Limb (tissue), 2 donors: Measurements from ENCODE around the gene SGTB.
"Not testable (repeated sequence)": the region's sequence is repeated elsewhere in the genome, so short reads cannot be mapped to it uniquely, and the experiment has no call there.

Source experiments
- DNase-seq, 2 donors: peaks; one replicate each; pipeline ENCODE4 v3.0.0-alpha.2; 2016; ENCODE audit errors: extremely low spot score in 2 of 2

SGTB gene

DNA sequence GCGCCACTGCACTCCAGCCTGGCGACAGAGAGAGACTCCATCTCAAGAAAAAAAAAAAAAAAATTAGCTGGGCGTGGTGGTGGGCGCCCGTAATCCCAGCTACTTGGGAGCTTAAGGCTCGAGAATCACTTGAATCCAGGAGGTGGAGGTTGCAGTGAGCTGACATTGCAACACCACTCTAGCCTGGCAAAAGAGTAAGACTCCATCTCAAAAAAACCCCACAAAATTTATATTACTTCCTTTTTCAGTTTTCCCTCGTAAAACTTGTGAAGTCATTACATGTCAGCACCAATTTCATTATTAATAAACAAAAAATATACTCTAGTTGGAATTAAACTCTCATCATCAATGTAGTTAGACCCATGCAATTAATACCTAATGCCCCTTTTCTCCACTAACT lies 53.2 kb downstream of the SGTB start:
- DNase-seq = no peak

- peak in 1 of 2 donors; percentile 5 for DNase-seq
These were observed 57.9 kb downstream of the SGTB start for GRCh38 chr5:65663804-65664521.

DNA sequence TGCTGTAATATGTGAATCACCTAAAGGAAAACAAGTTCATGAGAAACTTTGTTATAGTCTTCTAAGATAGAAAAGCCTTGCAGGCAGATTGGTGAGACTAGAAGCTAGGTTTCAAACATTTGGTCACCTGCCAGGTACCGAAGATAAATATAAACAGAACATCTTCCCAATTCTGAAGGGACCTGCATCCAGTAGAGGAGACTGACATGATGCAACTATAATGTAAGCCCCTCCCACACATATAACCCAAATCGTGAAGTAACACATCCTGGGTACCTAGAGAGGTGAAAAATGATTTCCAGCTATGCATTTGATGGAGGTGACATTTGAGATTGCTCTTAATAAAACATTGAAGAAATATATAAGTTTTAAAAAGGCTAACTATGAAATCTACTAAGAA lies 67.2 kb downstream of the SGTB start:
- no peak for DNase-seq

DNA sequence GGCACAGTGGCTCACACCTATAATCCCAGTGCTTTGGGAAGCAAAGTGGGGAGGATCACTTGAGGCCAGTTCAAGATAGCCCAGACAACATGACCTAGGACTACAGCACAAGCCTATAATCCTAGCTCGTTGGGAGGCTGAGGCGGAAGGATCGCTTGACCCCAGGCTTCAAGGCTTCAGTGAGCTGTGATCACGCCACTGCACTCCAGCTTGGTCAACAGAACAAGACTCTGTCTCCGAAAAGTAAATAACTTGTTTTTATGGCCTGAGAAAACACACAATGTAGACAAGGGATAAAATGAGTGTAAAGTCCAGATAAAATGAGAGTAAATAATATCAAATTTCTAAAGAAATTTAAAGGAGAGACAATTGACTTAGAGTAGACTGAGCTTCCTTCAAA lies 70.8 kb downstream of the SGTB start:
- DNase-seq = no peak

DNA sequence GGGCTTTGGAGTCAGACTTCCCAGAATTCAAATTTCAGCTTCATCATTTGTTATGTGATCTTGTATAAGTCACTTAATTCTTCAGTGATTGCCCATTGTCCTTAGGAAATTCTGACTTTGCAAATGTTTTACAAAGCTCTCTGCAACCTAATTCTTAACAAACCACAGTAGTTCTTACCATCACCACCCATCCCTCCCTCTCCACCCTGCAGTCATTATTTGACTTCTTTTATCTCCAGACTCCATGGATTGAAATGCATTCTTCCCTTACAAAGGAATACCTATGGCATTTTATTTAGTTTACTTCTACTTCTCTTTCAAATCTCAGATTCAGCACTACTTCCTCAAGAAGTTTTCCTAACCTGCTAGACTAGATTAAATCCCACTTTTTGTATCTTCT lies 74.0 kb downstream of the SGTB start:
- DNase-seq = no peak

GRCh38 chr5:65646938-65647337 lies 75.0 kb downstream of the SGTB start:
- DNase-seq = no peak

GRCh38 chr5:65640240-65640639 lies 81.7 kb downstream of the SGTB start:
- no peak for DNase-seq

GRCh38 chr5:65630981-65631380 lies 90.9 kb downstream of the SGTB start:
- no peak for DNase-seq

DNA sequence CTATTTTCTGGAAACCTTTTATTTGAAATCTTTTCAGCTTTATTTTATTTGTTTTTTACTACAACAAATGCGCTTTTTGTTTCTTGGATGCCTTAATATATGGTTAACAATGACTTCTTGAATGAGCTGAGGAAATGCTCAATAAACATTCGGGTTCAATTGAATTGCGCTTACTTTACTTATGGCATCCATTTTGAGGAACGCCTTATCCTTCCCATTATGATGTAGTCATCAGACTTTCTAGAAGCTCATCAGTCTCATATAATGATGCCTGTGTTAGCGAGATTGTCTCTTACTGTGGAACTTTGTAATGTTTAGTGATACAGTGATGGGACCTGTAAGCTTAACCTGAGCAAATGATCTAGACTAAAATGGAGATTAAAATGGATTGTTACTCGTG lies 96.2 kb downstream of the SGTB start:
- no peak for DNase-seq

DNA sequence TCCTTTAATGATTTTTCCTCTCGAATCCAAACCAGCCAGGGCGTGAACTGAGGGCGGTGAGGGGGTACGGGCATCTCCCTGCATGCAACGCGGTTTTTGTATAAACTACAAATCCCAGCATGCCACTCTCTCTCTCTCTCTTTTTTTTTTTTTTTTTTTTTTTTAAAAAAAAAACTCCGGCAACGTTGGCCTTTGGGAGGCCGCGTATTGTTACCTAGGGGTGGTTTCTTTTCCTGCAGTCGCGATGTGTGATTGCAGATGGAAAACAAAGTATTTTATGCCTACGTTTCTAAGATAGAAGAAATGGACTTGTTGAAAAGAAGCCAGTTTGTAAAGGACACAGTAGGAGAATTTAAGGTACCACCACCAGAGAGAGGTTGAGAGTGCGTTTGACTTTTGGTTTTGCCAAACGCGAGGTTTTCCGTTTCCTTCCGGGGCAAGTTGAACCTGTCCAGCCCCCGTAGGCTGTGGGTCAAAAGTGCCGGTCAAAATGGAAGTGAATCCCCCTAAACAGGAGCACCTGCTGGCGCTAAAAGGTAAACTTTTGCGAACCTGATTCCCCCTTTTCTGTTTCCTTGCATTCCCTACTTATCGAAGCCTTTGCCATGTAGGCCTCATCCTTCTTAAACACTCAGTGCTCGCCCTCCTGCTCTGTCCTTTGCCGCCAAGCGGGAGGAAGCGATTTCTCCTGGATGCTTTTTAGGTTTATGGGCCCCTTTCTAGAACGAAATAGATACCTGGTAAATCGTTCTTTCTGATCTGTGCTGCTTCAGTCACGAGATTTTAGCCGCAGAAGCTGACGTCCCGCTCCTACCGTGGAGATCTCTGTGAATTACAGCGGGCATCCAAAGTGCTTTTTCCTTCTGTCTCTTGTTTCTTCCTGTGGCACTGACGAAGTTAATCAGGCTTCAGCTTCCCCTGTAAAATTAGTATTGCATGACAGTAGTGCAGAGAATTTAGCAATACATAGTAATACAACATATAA lies 97.0 kb downstream of the SGTB start, which contains the start of the genes SHLD3 and TRAPPC13:
TSS of gene SHLD3 (plus strand) at position 457 of the 985 bp plus-strand sequence. CDS start 4,561 bp downstream, outside the sequence.
TSS of gene TRAPPC13 (plus strand) at position 457 of the 985 bp plus-strand sequence. CDS start at position 491, 34 bp downstream.
- peak; percentile 87 to 94 for DNase-seq

DNA sequence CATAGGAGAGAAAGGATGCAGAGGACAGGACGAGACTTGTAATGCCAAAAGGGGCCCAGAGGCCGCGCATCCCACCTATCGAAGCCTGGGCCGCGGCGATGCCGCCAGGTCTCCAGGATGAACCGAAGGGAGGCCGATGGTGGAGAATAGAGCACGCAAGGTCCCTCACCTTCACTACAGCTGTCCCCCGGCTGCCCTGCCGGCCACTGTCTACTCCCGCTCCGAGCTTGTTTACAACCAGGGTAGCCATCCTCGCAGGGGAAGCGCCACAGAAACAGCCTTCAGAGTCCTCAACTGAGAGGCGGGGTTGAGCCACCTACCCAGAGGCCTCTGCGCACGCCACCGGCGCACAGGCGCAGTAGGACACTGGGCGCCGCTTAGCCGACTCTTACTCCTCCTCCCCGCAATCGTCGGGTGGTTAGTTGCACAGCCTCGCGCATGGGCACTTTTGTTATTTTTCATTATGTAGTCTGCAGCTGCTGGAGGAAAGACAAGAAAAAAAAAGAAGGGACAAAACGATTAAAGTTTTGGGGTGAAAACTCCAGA lies 97.8 kb downstream of the SGTB start, which contains the start of gene TRIM23:
TSS of gene TRIM23 (minus strand) at position 309 of the 546 bp plus-strand sequence. CDS start at position 250, 59 bp downstream.
- DNase-seq = peak; percentile 92 to 96

GRCh38 chr5:65623482-65623881 lies 98.4 kb downstream of the SGTB start:
- no peak for DNase-seq

GRCh38 chr5:65621961-65622360 lies 99.9 kb downstream of the SGTB start:
- DNase-seq = not testable (repeated sequence)

DNA sequence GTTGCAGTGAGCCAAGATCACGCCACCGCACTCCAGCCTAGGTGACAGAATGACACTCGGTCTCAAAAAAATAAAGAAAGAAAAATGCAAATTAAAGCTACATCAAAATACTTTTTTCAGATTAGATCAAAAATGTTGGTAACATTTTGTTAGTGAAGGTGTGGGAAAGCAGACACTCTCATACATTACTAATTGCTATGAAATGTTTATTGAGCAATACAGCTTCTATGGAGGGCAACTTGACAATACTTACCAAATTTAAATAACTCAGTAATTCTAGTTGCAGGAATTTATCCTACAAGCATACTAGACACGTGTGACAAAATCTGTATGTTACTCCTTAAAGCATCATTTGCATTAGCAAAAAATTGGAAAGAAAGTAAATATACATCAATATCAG lies 101.9 kb downstream of the SGTB start:
- no peak for DNase-seq
